Hepatocyte (in vitro differentiated cells): ENCODE results near the gene SMPDL3B. TPM values are rescaled to one million over a fixed set of nuclear protein-coding genes. Genes with fewer than 3 reads are reported as not detected.

Experiments used
- DNase-seq: peaks from one replicate; pipeline ENCODE4 v3.0.0-alpha.2; 2016; ENCODE audit warnings: low spot score
- H2AFZ ChIP-seq: fragments of 200-600 bp; sonication (generic); 2 replicates; pipeline ENCODE4 v1.6.0; 2016; ENCODE audit warnings: antibody characterized with exemption, mild to moderate bottlenecking
- H3K27ac ChIP-seq: fragments of 200-600 bp; sonication (generic); 2 replicates; pipeline ENCODE4 v1.5.1; 2016; ENCODE audit warnings: mild to moderate bottlenecking
- H3K27me3 ChIP-seq: fragments of 200-600 bp; sonication (generic); 2 replicates; pipeline ENCODE4 v1.6.1; 2016
- H3K36me3 ChIP-seq: fragments of 200-600 bp; sonication (generic); replicated peaks from 2 replicates; pipeline ENCODE4 v1.5.1; 2016; ENCODE audit warnings: low read depth; ENCODE audit not compliant: insufficient read depth
- H3K4me1 ChIP-seq: fragments of 200-600 bp; sonication (generic); 2 replicates; pipeline ENCODE4 v1.5.1; 2016; ENCODE audit warnings: mild to moderate bottlenecking, moderate library complexity; ENCODE audit not compliant: insufficient read depth
- H3K4me2 ChIP-seq: fragments of 200-600 bp; sonication (generic); 2 replicates; pipeline ENCODE4 v1.6.0; 2016
- H3K4me3 ChIP-seq: fragments of 200-600 bp; sonication (generic); 2 replicates; pipeline ENCODE4 v1.5.1; 2016; ENCODE audit warnings: mild to moderate bottlenecking
- H3K79me2 ChIP-seq: fragments of 200-600 bp; sonication (generic); 2 replicates; pipeline ENCODE4 v1.6.0; 2017; ENCODE audit warnings: mild to moderate bottlenecking
- H3K9me2 ChIP-seq: fragments of 200-600 bp; sonication (generic); replicated peaks from 2 replicates; pipeline ENCODE4 v1.6.0; 2017; ENCODE audit warnings: mild to moderate bottlenecking; ENCODE audit not compliant: insufficient read depth
- H3K9me3 ChIP-seq: fragments of 200-600 bp; sonication (generic); 2 replicates; pipeline ENCODE4 v1.5.1; 2016; ENCODE audit warnings: low read depth, mild to moderate bottlenecking
- H4K20me1 ChIP-seq: fragments of 200-600 bp; sonication (generic); 2 replicates; pipeline ENCODE4 v1.6.0; 2016; ENCODE audit warnings: mild to moderate bottlenecking; ENCODE audit not compliant: insufficient read depth, poor library complexity, severe bottlenecking
- CTCF ChIP-seq: fragments of 200-600 bp; sonication (generic); IDR thresholded peaks from 2 replicates; pipeline ENCODE4 v1.5.1; 2016; ENCODE audit warnings: antibody characterized with exemption, mild to moderate bottlenecking; ENCODE audit not compliant: poor library complexity
- EZH2 ChIP-seq: fragments of 200-600 bp; sonication (generic); IDR thresholded peaks from 2 replicates; pipeline ENCODE4 v1.6.1; 2016; ENCODE audit warnings: antibody characterized with exemption, mild to moderate bottlenecking, borderline replicate concordance
- EZH2phosphoT487 ChIP-seq: fragments of 200-600 bp; sonication (generic); IDR thresholded peaks from one replicate; pipeline ENCODE4 v1.6.1; 2018; ENCODE audit warnings: antibody characterized with exemption, mild to moderate bottlenecking, low read depth, moderate library complexity; ENCODE audit not compliant: unreplicated experiment, severe bottlenecking
- WGBS: methylation state at CpG from one replicate; pipeline ENCODE4 v1.1.6; 2016; ENCODE audit warnings: low lambda C conversion rate; ENCODE audit errors: missing lambda C conversion rate; 5-methylcytosine and 5-hydroxymethylcytosine counted together
- polyA plus RNA-seq: library from polyadenylated mRNA; unstranded; fragments of >200 nt; fragmentation: Nextera tagmentation; extraction: Ambion mirVana; gene quantifications from 2 replicates; pipeline ENCODE4 v1.2.1, GENCODE V29; 2016
- total RNA-seq: library from RNA; depleted of rRNA; stranded (reverse); fragments of >200 nt; gene quantifications from 2 replicates; pipeline ENCODE4 v1.2.3, GENCODE V29; 2014

SMPDL3B gene
- total and polyA plus RNA-seq, 2 experiments from 2014 or later: 16.2 to 17.3 TPM

- H3K9me2 ChIP-seq: no peaks in the 10 kb centered on the region
- peak overlapping the region; percentile 20 for H3K27ac ChIP-seq
- no peak overlapping the region for H3K4me2 ChIP-seq
- no peak overlapping the region for H3K4me3 ChIP-seq
- no peaks in the 10 kb centered on the region for H3K4me1 ChIP-seq
- H3K9me3 ChIP-seq: no peaks in the 10 kb centered on the region
- no peaks in the 10 kb centered on the region for H4K20me1 ChIP-seq
- H3K36me3 ChIP-seq: no peaks in the 10 kb centered on the region
- 75% methylated on average over 3 of the region's 3 CpGs for WGBS
- no peaks in the 10 kb centered on the region for H3K27me3 ChIP-seq
- no peaks in the 10 kb centered on the region for H3K79me2 ChIP-seq
- DNase-seq: no peak
- no peak overlapping the region for H2AFZ ChIP-seq
- TF ChIP-seq EZH2: no peak
- TF ChIP-seq CTCF: no peak
- TF ChIP-seq EZH2phosphoT487: no peak
Measured at GRCh38 chr1:27968692-27969091, 33.9 kb downstream of the SMPDL3B start.

- H3K27me3 ChIP-seq: no peaks in the 10 kb centered on the region
- TF ChIP-seq CTCF (no peak), EZH2phosphoT487 (no peak), EZH2 (no peak)
- H3K4me2 ChIP-seq: no peak overlapping the region
- no peak overlapping the region for H3K27ac ChIP-seq
- no peaks in the 10 kb centered on the region for H3K4me1 ChIP-seq
- H3K4me3 ChIP-seq: no peak overlapping the region
- no peaks in the 10 kb centered on the region for H3K9me3 ChIP-seq
- peaks cover 3% of the 10 kb centered on the region for H3K36me3 ChIP-seq
- H3K9me2 ChIP-seq: no peaks in the 10 kb centered on the region
- H4K20me1 ChIP-seq: no peaks in the 10 kb centered on the region
- DNase-seq: no peak
- WGBS: 94% methylated on average over 6 of the region's 6 CpGs
- no peaks in the 10 kb centered on the region for H3K79me2 ChIP-seq
- H2AFZ ChIP-seq: no peak overlapping the region
Measured at GRCh38 chr1:27970401-27970800, 35.6 kb downstream of the SMPDL3B start.

GRCh38 chr1:27971674-27972073, 36.9 kb downstream of the SMPDL3B start:
- DNase-seq: no peak
- Histone ChIP-seq H4K20me1 (no peaks in the 10 kb centered on the region), H3K4me2 (no peak overlapping the region), H3K27ac (no peak overlapping the region), H3K79me2 (no peaks in the 10 kb centered on the region), H3K4me1 (no peaks in the 10 kb centered on the region), H3K9me3 (no peaks in the 10 kb centered on the region), H3K36me3 (peaks cover 3% of the 10 kb centered on the region), H3K9me2 (no peaks in the 10 kb centered on the region), H3K4me3 (no peak overlapping the region), H3K27me3 (no peaks in the 10 kb centered on the region), H2AFZ (no peak overlapping the region)
- TF ChIP-seq EZH2phosphoT487 (no peak), CTCF (no peak), EZH2 (no peak)

- H3K27me3 ChIP-seq: no peaks in the 10 kb centered on the region
- H2AFZ ChIP-seq: no peak overlapping the region
- no peak overlapping the region for H3K27ac ChIP-seq
- DNase-seq: no peak
- no peak overlapping the region for H3K4me2 ChIP-seq
- no peak overlapping the region for H3K4me3 ChIP-seq
- 92% methylated on average over 4 of the region's 4 CpGs for WGBS
- H3K9me3 ChIP-seq: no peaks in the 10 kb centered on the region
- H3K79me2 ChIP-seq: no peaks in the 10 kb centered on the region
- TF ChIP-seq CTCF (no peak), EZH2 (no peak), EZH2phosphoT487 (no peak)
- H3K36me3 ChIP-seq: peaks cover 3% of the 10 kb centered on the region
- no peaks in the 10 kb centered on the region for H3K4me1 ChIP-seq
- no peaks in the 10 kb centered on the region for H4K20me1 ChIP-seq
- H3K9me2 ChIP-seq: no peaks in the 10 kb centered on the region
Measured at GRCh38 chr1:27972141-27972540, 37.3 kb downstream of the SMPDL3B start.
